CD14-positive monocyte (primary cell): ENCODE data around the gene MYOZ1. TPM values are rescaled to one million over a fixed set of nuclear protein-coding genes. Genes with fewer than 3 reads are reported as not detected.
A peak's percentile ranks its signal among the peaks of the same experiment; 100 is the strongest.

Source experiments
- DNase-seq, 3 donors: peaks; one replicate each; pipeline ENCODE4 v3.0.0-alpha.2; 2011 to 2022
- H2AFZ ChIP-seq: 2 replicates; pipeline ENCODE4 v1.6.0; 2012; ENCODE audit warnings: mild to moderate bottlenecking, low read depth, low read length, inconsistent platforms; ENCODE audit not compliant: insufficient read depth, poor library complexity, severe bottlenecking
- H3K27ac ChIP-seq, 2 donors: 1 replicate in 1 of 2; 2 replicates in 1 of 2; pipeline ENCODE4 v1.5.1; 2012 to 2013; ENCODE audit warnings: low read length in 2 of 2, control low read depth in 1 of 2, inconsistent platforms in 1 of 2, low read depth in 1 of 2, mild to moderate bottlenecking in 1 of 2
- H3K27me3 ChIP-seq, 2 donors: one replicate each; pipeline versions ENCODE4 v1.6.0 to v1.6.1; 2011 to 2013; ENCODE audit warnings: low read length in 2 of 2; ENCODE audit not compliant: control insufficient read depth in 2 of 2, insufficient read depth in 2 of 2
- H3K36me3 ChIP-seq, 2 donors: replicated peaks in 1 of 2; 1 replicate in 1 of 2; 2 replicates in 1 of 2; pipeline versions ENCODE4 v1.5.1 to v1.6.1; 2012 to 2013; ENCODE audit warnings: low read length in 2 of 2, control low read depth in 1 of 2, inconsistent platforms in 1 of 2, mild to moderate bottlenecking in 1 of 2; ENCODE audit not compliant: insufficient read depth in 2 of 2, control insufficient read depth in 1 of 2
- H3K4me1 ChIP-seq, 2 donors: 1 replicate in 1 of 2; 2 replicates in 1 of 2; pipeline versions ENCODE4 v1.5.1 to v1.6.1; 2012 to 2013; ENCODE audit warnings: low read length in 2 of 2, control low read depth in 1 of 2, inconsistent platforms in 1 of 2, mild to moderate bottlenecking in 1 of 2, moderate library complexity in 1 of 2; ENCODE audit not compliant: insufficient read depth in 2 of 2, control insufficient read depth in 1 of 2
- H3K4me2 ChIP-seq: replicated peaks from 2 replicates; pipeline ENCODE3; 2012; ENCODE audit warnings: low read length, moderate library complexity, mild to moderate bottlenecking; ENCODE audit not compliant: poor library complexity, severe bottlenecking; ENCODE audit errors: extremely low read depth
- H3K4me3 ChIP-seq, 3 experiments: fragments of 200-600 bp in 1 of 3; sonication (generic) in 1 of 3; replicated peaks in 1 of 3; 1 replicate in 2 of 3; 2 replicates in 1 of 3; pipeline ENCODE4 v1.5.1; 2011 to 2013; ENCODE audit warnings: low read length in 3 of 3, mild to moderate bottlenecking in 3 of 3, control low read depth in 2 of 3, low read depth in 2 of 3, inconsistent platforms in 1 of 3, moderate library complexity in 1 of 3
- H3K79me2 ChIP-seq: 2 replicates; pipeline ENCODE4 v1.6.0; 2012; ENCODE audit warnings: mild to moderate bottlenecking, control low read depth, inconsistent platforms, low read length, moderate library complexity; ENCODE audit not compliant: insufficient read depth
- H3K9ac ChIP-seq: 2 replicates; pipeline ENCODE4 v1.6.0; 2017; ENCODE audit warnings: low read length, mild to moderate bottlenecking; ENCODE audit not compliant: insufficient read depth, poor library complexity, severe bottlenecking
- H3K9me3 ChIP-seq, 2 donors: replicated peaks in 1 of 2; 1 replicate in 1 of 2; 2 replicates in 1 of 2; pipeline versions ENCODE4 v1.5.1 to v1.6.1; 2012 to 2013; ENCODE audit warnings: low read length in 2 of 2, control low read depth in 1 of 2; ENCODE audit not compliant: control insufficient read depth in 1 of 2, insufficient read depth in 1 of 2
- H4K20me1 ChIP-seq: 2 replicates; pipeline ENCODE4 v1.6.0; 2012; ENCODE audit warnings: mild to moderate bottlenecking, low read length, control low read depth, moderate library complexity; ENCODE audit not compliant: insufficient read depth
- H3K27ac Mint-ChIP-seq, 7 donors: one replicate each; pipeline ENCODE4 v1.8.0; 2020; ENCODE audit warnings: mild to moderate bottlenecking in 7 of 7, mixed read lengths in 7 of 7, moderate library complexity in 6 of 7, inconsistent platforms in 2 of 7
- H3K27me3 Mint-ChIP-seq, 3 donors: one replicate each; pipeline ENCODE4 v1.8.0; 2021 to 2022; ENCODE audit warnings: low read depth in 3 of 3, mild to moderate bottlenecking in 3 of 3, mixed read lengths in 3 of 3, moderate library complexity in 3 of 3, inconsistent platforms in 1 of 3
- H3K36me3 Mint-ChIP-seq, 2 donors: one replicate each; pipeline ENCODE4 v1.8.0; 2020; ENCODE audit warnings: mixed read lengths in 2 of 2, inconsistent platforms in 1 of 2, mild to moderate bottlenecking in 1 of 2
- H3K4me1 Mint-ChIP-seq: one replicate; pipeline ENCODE4 v1.8.0; 2020; ENCODE audit warnings: mild to moderate bottlenecking, mixed read lengths
- H3K4me3 Mint-ChIP-seq, 2 donors: one replicate each; pipeline ENCODE4 v1.8.0; 2020; ENCODE audit warnings: mild to moderate bottlenecking in 2 of 2, mixed read lengths in 2 of 2, moderate library complexity in 1 of 2
- H3K9me3 Mint-ChIP-seq, 7 donors: one replicate each; pipeline ENCODE4 v1.8.0; 2020 to 2022; ENCODE audit warnings: mixed read lengths in 7 of 7, mild to moderate bottlenecking in 6 of 7, moderate library complexity in 6 of 7, inconsistent platforms in 2 of 7
- CTCF ChIP-seq: fragments of 200-600 bp; IDR thresholded peaks from one replicate; pipeline ENCODE4 v1.8.0; 2022; ENCODE audit warnings: antibody characterized with exemption, mild to moderate bottlenecking
- WGBS: methylation state at CpG from one replicate; pipeline ENCODE4 v1.1.5; 2013; ENCODE audit warnings: missing lambda C conversion rate; ENCODE audit not compliant: insufficient coverage; 5-methylcytosine and 5-hydroxymethylcytosine counted together
- intact Hi-C, 2 donors: fragments of 100-400 bp; cut with micrococcal nuclease; formaldehyde crosslinking; loops; one replicate each; pipeline versions ENCODE4 v1.15.0 to v1.15.1; 2023
- polyA plus RNA-seq, 3 donors: library from polyadenylated mRNA; depleted of rRNA in 1 of 3; unstranded in 2 of 3; stranded (reverse) in 1 of 3; fragments of 300-500 nt in 2 of 3; fragments of >200 nt in 1 of 3; fragmentation: Illumina TruSeq in 2 of 3; gene quantifications; 1 replicate in 2 of 3; 2 replicates in 1 of 3; pipeline ENCODE4 v1.2.3, GENCODE V29; 2012 to 2021

The MYOZ1 gene
- polyA plus RNA-seq, 3 donors = not detected

GRCh38 chr10:73591935-73592699 is 49.2 kb downstream of the MYOZ1 start:
- H3K9ac ChIP-seq = peak overlapping the region; percentile 29
- H3K27me3 ChIP-seq = no peaks in the 10 kb centered on the region
- no peaks in the 10 kb centered on the region for H3K9me3 Mint-ChIP-seq
- H3K4me3 Mint-ChIP-seq = peak overlapping the region in 1 of 2 donors; percentile 76
- H3K4me1 Mint-ChIP-seq = peaks cover 21% of the 10 kb centered on the region
- peak overlapping the region; percentile 40 for H3K4me2 ChIP-seq
- H3K36me3 ChIP-seq = no peaks in the 10 kb centered on the region
- H3K79me2 ChIP-seq = no peaks in the 10 kb centered on the region
- H3K4me3 ChIP-seq = peak overlapping the region in 1 of 3 experiments; percentile 26
- TF ChIP-seq CTCF = no peak
- no peaks in the 10 kb centered on the region for H3K36me3 Mint-ChIP-seq
- DNase-seq = peak in 2 of 3 donors; percentile 3 to 12
- H2AFZ ChIP-seq = peak overlapping the region; percentile 64
- H3K9me3 ChIP-seq = no peaks in the 10 kb centered on the region
- peaks cover 11 to 18% of the 10 kb centered on the region in 2 donors for H3K4me1 ChIP-seq
- H3K27me3 Mint-ChIP-seq = peaks cover 0 to 2% (median 0%) of the 10 kb centered on the region in 3 donors
- intact Hi-C loops = no loop called here
- no peaks in the 10 kb centered on the region for H4K20me1 ChIP-seq
- H3K27ac Mint-ChIP-seq = peak overlapping the region in 1 of 7 donors; percentile 50
- no CpG with 5 or more reads among the region's 3 CpGs for WGBS
- no peak overlapping the region for H3K27ac ChIP-seq

GRCh38 chr10:73590881-73591799 is 50.1 kb downstream of the MYOZ1 start, which contains the start of gene USP54:
Gene USP54, minus strand, starts transcription at chr10:73591342. Its CDS starts 15,684 bp downstream, at chr10:73575658.
- H3K27me3 ChIP-seq = no peaks in the 10 kb centered on the region
- H3K79me2 ChIP-seq = no peaks in the 10 kb centered on the region
- no peaks in the 10 kb centered on the region for H3K9me3 ChIP-seq
- H3K4me1 ChIP-seq = peaks cover 16 to 28% of the 10 kb centered on the region in 2 donors
- Mint-ChIP-seq H3K36me3 (no peaks in the 10 kb centered on the region), H3K27me3 (peaks cover 0 to 2% (median 0%) of the 10 kb centered on the region in 3 donors), H3K4me1 (peaks cover 30% of the 10 kb centered on the region), H3K9me3 (no peaks in the 10 kb centered on the region), H3K4me3 (peak within 1 kb of the TSS; percentile 29 to 76), H3K27ac (peak within 1 kb of the TSS in 5 of 7 donors; percentile 17 to 86 (median 64))
- peak within 1 kb of the TSS; percentile 64 for H2AFZ ChIP-seq
- peak within 1 kb of the TSS in 1 of 2 donors; percentile 38 for H3K27ac ChIP-seq
- no CpG with 5 or more reads among the region's 6 CpGs for WGBS
- peak in 1 of 3 donors; percentile 3 for DNase-seq
- H3K36me3 ChIP-seq = no peaks in the 10 kb centered on the region
- no peak for TF ChIP-seq CTCF
- peak within 1 kb of the TSS; percentile 29 for H3K9ac ChIP-seq
- peak within 1 kb of the TSS; percentile 40 for H3K4me2 ChIP-seq
- intact Hi-C loops = no loop called here
- peak within 1 kb of the TSS in 1 of 3 experiments; percentile 26 for H3K4me3 ChIP-seq
- no peaks in the 10 kb centered on the region for H4K20me1 ChIP-seq
